M059J (cell line): ENCODE measurements around the gene NBPF1. TPM values are rescaled to one million over a fixed set of nuclear protein-coding genes. Genes with fewer than 3 reads are reported as not detected.
"Not testable (repeated sequence)": the region's sequence is repeated elsewhere in the genome, so short reads cannot be mapped to it uniquely, and the experiment has no call there.

Experiments
- DNase-seq: peaks from one replicate; pipeline ENCODE4 v3.0.0-alpha.2; 2012; ENCODE audit warnings: low read depth
- total RNA-seq: library from RNA; depleted of rRNA; stranded (reverse); fragments of >200 nt; shearing (Covaris generic); gene quantifications from 2 replicates; pipeline ENCODE4 v1.2.3, GENCODE V29; 2014

Gene NBPF1
- total RNA-seq, 1 experiment from 2014 or later, result 34.9 TPM

DNA sequence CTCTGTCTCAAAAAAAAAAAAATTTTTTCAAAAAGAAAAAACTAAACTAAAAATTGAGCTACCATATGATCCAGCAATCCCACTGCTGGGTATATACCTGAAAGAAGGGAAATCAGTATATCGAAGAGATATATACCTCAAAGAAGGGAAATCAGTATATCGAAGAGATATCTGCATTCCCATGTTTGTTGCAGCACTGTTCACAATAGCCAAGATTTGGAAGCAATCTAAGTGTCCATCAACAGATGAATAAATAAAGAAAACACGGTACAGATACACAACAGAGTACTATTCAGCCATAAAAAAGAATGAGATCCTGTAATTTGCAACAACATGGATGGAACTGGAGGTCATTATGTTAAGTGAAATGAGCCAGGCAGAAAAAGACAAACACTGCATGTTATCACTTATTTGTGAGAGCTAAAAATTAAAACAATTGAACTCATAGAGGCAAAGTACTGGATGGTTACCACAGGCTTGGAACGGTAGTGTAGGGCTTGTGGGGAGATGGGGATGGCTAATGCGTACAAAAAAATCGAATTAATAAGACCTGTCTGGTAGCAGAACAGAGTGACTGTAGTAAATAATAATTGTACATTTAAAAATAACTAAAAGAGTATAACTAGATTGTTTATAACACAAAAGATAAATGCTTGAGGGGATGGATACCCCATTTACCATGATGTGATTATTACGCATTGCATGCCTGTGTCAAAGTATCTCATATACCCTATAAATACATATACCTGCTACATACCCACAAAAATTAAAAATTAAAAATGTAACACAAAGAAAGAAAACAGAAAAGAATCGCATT is 28.0 kb upstream of the NBPF1 start:
- not testable (repeated sequence) for DNase-seq

DNA sequence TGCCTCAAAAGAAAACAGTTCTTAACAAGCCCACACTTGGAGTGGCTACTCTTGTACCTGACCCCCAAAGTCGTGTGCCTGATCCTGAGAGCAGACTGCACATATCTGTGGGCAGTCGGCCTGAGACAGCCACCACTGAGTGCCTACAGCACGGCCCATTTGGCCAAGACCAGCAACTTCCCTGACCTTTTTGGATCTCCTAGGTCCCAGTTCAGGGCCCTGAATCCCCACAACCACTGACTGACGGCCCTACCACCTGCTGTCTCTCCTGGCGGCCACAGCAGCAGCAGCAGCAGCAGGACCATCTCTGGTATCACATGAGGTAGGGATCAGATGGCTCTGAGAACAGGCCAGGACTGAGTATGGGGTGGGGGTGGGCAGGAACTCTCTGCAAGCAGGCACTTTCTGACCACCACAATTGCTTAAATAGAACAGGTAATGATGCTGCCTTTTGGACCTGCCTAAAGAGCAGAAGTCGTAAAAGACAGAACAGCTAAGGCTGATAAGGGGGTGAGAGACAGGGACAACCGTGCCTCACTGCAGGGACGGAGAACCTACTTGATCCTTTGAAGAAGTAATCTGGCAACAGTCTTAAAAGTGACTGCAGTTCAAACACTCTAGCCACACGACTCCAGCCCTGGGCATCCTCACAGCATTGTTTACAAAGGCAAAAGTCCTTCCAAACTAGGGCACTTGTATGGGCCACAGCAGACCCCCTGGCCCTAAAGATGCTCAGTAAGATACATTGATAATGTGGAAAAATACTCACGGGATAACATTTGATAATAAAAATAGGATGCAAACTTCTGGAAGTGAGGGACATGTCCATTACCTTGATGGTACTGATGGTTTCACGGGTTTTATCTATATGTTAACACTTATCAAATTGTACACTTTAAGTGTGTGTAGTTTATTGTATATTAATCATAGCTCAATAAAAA is 26.0 kb upstream of the NBPF1 start:
- DNase-seq, result not testable (repeated sequence)

DNA sequence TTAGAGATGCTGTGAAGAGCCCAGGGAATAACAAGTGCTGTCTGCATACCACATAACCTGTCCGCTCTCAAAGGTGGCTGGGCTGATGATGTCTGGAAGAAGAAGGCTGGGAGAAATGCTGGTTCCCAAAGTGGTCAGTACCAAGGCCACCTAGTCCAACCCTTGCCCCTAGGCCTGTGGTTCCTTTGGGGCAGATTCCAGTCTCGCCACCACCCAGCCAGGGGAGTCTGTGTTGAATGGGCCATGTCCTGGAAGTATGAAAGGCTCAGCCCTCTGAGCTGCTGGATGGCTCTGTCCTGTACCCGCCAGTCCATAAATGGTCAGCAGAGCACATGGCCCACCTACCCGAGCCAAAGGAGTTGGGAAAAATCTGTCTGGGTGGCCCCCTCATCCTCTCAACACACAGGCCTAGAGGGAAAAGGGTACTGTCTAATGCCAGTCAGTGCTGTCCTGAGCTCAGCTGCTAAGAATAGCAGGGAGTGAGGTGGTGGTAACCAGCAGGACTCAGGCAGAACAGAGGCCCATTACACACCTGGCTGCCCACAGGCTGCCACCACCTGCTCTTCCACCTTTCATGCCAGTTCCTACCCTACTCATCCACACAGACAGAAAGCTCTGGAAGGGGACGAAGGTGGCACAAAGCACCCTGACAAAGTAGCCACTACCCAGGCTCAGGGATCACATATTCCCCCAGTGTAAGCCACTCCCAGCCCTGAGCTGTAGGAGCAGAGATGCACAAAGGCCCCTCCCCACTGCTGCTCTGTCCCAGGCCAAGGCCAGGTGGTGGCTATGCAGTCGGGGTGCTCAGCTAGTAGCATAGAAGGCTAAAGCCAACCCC is 24.8 kb upstream of the NBPF1 start:
- not testable (repeated sequence) for DNase-seq

DNA sequence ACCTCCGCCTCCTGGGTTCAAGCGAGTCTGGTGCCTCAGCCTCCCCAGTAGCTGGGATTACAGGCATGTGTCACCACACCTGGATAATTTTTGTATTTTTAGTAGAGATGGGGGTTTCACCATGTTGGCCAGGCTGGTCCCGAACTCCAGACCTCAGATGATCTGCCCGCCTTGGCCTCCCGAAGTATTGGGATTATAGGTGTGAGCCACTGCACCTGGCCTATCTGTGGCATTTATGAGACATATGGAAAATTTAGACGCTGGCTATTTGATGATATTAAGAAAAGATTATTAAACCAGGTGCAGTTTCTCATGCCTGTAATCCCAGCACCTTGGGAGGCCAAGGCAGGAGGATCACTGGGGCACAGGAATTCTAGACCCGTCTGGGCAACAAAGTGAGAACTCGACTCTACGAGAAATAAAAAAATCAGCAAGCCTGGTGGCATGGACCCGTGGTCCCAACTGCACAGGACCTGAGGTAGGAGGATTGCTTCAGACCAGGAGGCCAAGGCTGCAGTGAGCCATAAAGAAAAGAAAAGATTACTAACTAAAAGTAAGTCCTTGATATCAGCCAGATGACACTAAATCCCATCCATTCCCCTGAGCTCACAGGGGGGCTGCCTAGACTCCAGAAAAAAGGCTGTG is 23.3 kb upstream of the NBPF1 start:
- not testable (repeated sequence) for DNase-seq

DNA sequence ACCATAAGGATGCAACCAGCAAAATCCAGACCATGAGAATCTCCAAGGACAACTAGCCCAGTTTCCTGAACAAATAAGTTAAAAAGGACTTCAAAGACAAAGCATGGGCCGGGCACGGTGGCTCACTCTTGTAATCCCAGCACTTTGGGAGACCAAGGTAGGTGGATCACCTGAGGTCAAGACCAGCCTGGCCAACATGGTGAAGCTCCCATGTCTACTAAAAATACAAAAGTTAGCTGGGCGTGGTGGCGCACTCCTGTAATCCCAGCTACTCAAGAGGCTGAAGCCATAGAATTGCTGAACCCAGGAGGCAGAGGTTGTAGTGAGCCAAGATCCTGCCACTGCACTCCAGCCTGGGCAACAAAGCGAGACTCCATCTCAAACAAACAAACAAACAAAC is 22.6 kb upstream of the NBPF1 start:
- DNase-seq, result not testable (repeated sequence)

GRCh38 chr1:16633540-16634282 is 20.3 kb upstream of the NBPF1 start:
- not testable (repeated sequence) for DNase-seq

DNA sequence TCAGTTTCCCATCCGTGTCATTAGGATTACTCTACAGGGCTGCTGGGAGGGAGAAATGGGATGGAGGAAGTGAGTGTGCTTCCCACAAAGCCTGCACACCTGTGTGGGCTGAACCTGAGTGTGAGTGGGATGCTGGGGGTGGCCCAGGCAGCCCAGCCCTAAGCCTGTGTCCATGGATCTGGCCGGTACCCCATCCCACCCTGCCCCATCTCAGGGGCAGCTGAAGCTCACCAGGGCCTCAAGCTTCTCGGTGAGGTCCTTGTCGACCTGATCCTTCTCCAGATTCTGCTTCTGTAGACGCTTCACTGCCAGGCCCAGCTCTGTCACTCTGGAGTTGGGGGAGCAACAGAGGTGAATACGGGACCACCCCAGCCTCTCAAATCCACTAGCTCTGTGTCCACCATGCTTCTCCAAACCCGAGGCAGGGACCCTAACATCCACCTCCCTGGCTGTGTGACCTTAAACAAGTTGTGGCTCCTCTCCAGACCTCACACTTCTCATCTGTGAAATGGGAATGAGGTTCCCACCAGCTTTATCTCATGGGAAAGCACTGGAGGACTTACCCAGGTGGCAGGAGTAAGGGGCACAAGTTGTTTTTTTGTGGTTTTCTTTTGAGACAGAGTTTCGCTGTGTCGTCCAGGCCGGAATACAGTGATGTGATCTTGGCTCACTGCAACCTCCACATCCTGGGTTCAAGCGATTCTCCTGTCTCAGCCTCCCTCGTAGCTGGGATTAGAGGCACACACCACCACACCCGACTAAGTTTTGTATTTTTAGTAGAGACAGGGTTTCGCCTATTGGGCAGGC is 18.9 kb upstream of the NBPF1 start:
- DNase-seq, result not testable (repeated sequence)

- no peak for DNase-seq
Observed at GRCh38 chr1:16631248-16632043, 18.1 kb upstream of the NBPF1 start.

GRCh38 chr1:16630661-16631247 is 17.4 kb upstream of the NBPF1 start:
- no peak for DNase-seq

- not testable (repeated sequence) for DNase-seq
Observed at GRCh38 chr1:16629916-16630530, 16.7 kb upstream of the NBPF1 start.

GRCh38 chr1:16628361-16629111 is 15.2 kb upstream of the NBPF1 start:
- DNase-seq, result no peak

DNA sequence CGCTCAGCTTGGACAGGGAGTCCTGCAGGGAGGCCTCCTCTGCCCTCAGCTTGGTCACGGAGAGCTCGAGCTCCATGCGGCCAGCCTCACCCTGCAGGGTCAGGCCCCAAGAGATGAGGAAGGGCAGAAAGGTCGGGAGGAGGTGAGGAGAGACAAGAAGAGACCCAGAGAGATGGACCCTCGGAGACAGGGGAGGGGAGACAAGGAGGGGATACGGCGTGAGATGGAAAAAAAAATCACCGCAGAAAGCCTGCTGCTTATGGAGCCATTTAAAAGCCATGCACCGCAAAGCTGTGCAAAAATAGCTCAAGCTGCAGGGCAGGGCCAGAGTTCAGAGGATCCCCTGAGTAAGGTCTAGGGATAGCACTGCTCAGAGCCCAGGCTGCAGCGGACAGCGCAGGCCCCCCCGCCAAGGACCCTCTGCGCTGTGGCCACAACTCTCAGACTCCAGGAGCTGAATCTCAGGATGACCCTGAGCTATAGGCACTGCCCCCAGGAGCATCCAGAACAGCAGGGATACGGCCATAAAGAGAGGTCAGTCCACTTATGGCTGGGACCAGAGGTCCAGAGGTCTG is 13.1 kb upstream of the NBPF1 start:
- not testable (repeated sequence) for DNase-seq

GRCh38 chr1:16625497-16626408 is 12.4 kb upstream of the NBPF1 start:
- DNase-seq, result no peak

GRCh38 chr1:16623812-16624719 is 10.7 kb upstream of the NBPF1 start:
- peak; percentile 64 for DNase-seq

DNA sequence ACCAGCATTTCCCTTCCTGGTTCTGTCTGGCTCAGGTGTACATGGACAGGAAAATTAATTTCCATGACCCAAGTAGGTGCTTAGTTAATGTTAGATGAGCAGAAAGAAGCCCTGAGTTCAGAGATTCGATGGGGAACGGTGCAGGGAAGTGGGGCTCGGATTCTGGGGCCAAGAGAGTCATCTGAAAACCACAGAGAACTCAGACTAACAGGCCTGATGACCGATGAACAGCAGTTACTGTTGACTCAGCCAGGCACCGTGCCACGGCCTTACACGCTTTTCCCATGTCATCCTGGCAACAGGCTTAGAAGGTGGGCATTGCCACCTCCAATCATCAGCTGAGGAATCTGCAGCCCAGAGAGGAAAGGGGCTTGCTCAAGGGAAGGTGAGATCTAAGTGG is 10.0 kb upstream of the NBPF1 start:
- DNase-seq, result peak; percentile 94
